ENCODE measurements around the gene PRSS8.
"Not testable (repeated sequence)": the region's sequence is repeated elsewhere in the genome, so short reads cannot be mapped to it uniquely, and the experiment has no call there.

Gene PRSS8

GRCh38 chr16:31167315-31167714 is 31.8 kb upstream of the PRSS8 start:
- no peak for FAIRE-seq
- TF ChIP-seq POLR2AphosphoS5 (IDR thresholded peaks at IDR 0.05; ENCODE audit: low read depth, low read length) (no peak), TAF1 (IDR thresholded peaks at IDR 0.05; ENCODE audit: borderline replicate concordance, low read depth, low read length) (no peak), POLR2A (IDR thresholded peaks at IDR 0.05; ENCODE audit: low read depth, low read length) (no peak)
- no peak for DNase-seq (ENCODE audit: insufficient read length)

DNA sequence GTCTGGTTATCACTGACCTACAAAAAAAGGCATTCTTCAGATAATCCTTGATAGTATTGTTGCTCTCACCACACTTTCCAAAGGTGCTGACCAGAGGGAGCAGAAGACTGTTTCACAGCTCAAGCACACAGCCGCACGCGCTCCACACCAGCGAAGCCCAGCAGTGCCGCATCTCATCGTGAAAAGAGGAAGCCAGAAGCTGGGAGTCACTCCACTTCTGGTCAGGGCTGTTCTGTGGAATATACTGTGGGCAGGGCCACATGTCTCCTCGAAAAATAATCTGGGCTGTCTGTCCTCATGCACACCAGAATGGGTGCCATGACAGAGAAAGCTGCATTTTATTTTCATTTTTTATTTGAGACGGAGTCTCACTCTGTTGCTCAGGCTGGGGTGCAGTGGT is 21.6 kb upstream of the PRSS8 start:
- FAIRE-seq (no peak), DNase-seq (ENCODE audit: insufficient read length) (no peak)
- TF ChIP-seq POLR2A (IDR thresholded peaks at IDR 0.05; ENCODE audit: low read depth, low read length) (no peak), TAF1 (IDR thresholded peaks at IDR 0.05; ENCODE audit: borderline replicate concordance, low read depth, low read length) (no peak), POLR2AphosphoS5 (IDR thresholded peaks at IDR 0.05; ENCODE audit: low read depth, low read length) (no peak)

- FAIRE-seq; DNase-seq (ENCODE audit: insufficient read length): not testable (repeated sequence)
Observed at GRCh38 chr16:31150976-31151375, 15.4 kb upstream of the PRSS8 start.

DNA sequence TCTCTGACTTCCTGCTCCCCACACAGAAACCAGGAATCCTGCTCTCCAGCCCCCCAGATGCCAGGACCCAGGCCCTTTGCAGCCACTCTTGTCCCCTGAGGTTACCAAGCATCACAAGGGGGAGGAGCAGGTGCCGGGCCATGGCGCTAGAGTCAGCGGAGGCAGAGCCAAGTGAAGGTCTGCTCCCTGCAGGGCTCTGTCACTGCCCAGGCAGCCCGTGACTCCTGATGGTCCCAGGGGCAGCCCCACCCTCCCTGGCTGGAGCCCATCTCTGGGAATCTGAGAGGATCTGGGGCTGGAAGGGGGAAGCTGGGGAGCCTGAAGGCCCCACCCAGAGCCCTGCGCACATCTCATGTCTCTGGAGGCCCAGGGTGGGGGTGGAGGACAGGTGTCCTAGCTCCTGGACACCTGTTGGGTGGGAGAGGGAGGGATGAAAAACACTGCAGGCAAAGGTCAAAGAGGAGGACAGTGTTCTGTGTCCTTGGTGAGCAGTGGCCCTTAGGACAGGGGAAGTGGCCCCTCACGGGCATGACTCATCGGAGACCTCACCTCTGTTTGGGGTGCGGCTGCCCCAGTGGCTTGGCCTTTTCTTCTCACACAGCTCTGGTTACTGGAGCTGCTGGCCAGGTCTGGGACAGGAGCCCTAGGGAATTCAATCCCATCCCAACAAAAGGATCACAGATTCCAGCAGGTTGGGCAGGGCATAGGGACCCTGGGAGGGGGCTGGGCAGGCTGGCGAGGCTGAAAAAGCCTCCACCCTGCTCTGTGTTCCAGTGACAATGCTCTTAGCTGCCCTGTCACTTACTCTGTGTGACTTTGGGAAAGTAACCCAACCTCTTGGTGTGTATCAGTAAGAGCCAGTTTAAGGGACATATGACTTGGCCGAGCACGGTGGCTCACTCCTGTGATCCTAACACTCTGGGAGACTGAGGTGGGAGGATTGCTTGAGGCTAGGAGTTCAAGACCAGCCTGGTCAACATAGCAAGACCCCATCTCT is 14.7 kb upstream of the PRSS8 start, which contains the start of gene PRSS36:
PRSS36 (minus strand) TSS at position 173 of the 997 bp plus-strand sequence; CDS start at position 142, 31 bp downstream.
- no peak for DNase-seq (ENCODE audit: insufficient read length)
- FAIRE-seq, result no peak
- TF ChIP-seq POLR2AphosphoS5 (IDR thresholded peaks at IDR 0.05; ENCODE audit: low read depth, low read length) (no peak), TAF1 (IDR thresholded peaks at IDR 0.05; ENCODE audit: borderline replicate concordance, low read depth, low read length) (no peak), POLR2A (IDR thresholded peaks at IDR 0.05; ENCODE audit: low read depth, low read length) (no peak)

DNA sequence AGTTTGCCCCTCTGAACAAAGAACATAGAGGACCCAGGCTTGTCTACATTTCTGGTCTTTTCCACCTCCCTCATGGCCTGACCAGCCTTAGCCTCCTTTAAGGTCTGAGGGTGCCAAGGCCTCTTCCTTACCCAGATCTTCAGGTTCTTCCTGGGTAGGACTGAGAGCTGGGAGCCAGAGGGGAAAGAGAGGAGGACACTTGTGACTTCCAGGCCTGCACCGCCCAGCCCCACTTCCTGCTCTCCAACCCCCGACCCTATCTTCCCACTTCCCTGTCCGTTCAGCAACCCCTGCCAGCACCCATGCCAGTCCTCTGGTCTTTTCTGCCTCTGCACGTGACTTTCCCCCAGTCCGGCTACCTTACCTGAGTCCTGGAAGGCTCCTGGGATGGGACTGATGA is 13.8 kb upstream of the PRSS8 start:
- FAIRE-seq, result no peak

DNA sequence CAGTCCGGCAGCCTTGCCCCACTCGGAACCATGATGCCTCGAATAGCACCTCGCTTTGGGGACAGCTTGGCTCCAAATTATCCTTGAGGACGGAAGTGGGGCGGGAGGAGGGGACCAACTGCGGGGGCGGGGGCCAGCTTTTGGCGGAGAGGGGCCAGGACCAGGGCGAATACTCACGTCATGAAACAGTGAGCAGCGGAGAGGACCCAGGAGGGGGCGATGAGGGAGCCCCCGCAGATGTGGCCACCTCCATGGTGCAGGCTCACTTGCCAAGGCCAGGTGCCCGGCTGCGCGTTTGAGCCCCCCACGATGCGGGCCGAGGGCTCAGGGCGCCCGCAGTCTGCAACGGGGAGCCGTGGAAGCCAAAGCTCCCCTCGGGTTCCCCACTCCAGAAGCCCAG is 13.4 kb upstream of the PRSS8 start:
- FAIRE-seq (no peak), DNase-seq (ENCODE audit: insufficient read length) (no peak)

More for the DNA sequence above, 13.8 kb upstream of the PRSS8 start:
- DNase-seq (ENCODE audit: insufficient read length), result no peak
- TF ChIP-seq TAF1 (IDR thresholded peaks at IDR 0.05; ENCODE audit: borderline replicate concordance, low read depth, low read length), result no peak
- TF ChIP-seq POLR2AphosphoS5 (IDR thresholded peaks at IDR 0.05; ENCODE audit: low read depth, low read length), result no peak
- no peak for TF ChIP-seq POLR2A (IDR thresholded peaks at IDR 0.05; ENCODE audit: low read depth, low read length)

DNA sequence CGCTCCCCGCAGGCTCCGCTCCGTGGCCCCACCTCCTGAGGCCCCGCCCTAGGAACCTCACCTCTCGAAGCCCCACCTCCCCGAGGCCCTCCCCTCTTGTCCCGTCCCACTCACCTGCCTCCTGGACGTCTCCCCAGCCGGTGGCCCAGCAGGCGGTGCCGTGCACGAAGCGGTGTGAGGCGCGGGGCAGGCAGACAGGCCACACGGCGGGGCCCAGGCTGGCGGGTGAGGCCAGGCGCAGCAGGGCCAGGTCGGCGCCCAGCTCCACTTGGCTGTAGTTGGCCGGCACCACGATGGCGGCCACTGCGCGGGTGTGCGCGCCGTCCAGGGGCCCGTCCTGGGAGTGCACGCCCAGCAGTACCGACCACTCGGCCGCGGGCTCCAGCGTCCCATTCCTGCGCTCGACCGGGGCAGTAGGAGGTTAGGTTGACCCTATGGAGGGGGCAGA is 12.8 kb upstream of the PRSS8 start:
- DNase-seq (ENCODE audit: insufficient read length), result no peak
- TF ChIP-seq POLR2AphosphoS5 (IDR thresholded peaks at IDR 0.05; ENCODE audit: low read depth, low read length) (no peak), POLR2A (IDR thresholded peaks at IDR 0.05; ENCODE audit: low read depth, low read length) (no peak), TAF1 (IDR thresholded peaks at IDR 0.05; ENCODE audit: borderline replicate concordance, low read depth, low read length) (no peak)
- FAIRE-seq, result no peak

More for the DNA sequence above, 13.4 kb upstream of the PRSS8 start:
- TF ChIP-seq POLR2AphosphoS5 (IDR thresholded peaks at IDR 0.05; ENCODE audit: low read depth, low read length), result no peak
- TF ChIP-seq POLR2A (IDR thresholded peaks at IDR 0.05; ENCODE audit: low read depth, low read length), result no peak
- TF ChIP-seq TAF1 (IDR thresholded peaks at IDR 0.05; ENCODE audit: borderline replicate concordance, low read depth, low read length), result no peak

GRCh38 chr16:31147574-31147973 is 12.0 kb upstream of the PRSS8 start:
- FAIRE-seq (no peak), DNase-seq (ENCODE audit: insufficient read length) (no peak)
- no peak for TF ChIP-seq TAF1 (IDR thresholded peaks at IDR 0.05; ENCODE audit: borderline replicate concordance, low read depth, low read length)

GRCh38 chr16:31145398-31145990 is 10.0 kb upstream of the PRSS8 start:
- TF ChIP-seq POLR2AphosphoS5 (IDR thresholded peaks at IDR 0.05; ENCODE audit: low read depth, low read length), result no peak
- TF ChIP-seq TAF1 (IDR thresholded peaks at IDR 0.05; ENCODE audit: borderline replicate concordance, low read depth, low read length), result no peak
- TF ChIP-seq POLR2A (IDR thresholded peaks at IDR 0.05; ENCODE audit: low read depth, low read length), result no peak
- no peak for FAIRE-seq
- DNase-seq (ENCODE audit: insufficient read length), result no peak

- DNase-seq (ENCODE audit: insufficient read length); FAIRE-seq: not testable (repeated sequence)
Observed at GRCh38 chr16:31144418-31144817, 8.9 kb upstream of the PRSS8 start.

GRCh38 chr16:31143694-31144148 is 8.2 kb upstream of the PRSS8 start:
- TF ChIP-seq POLR2AphosphoS5 (IDR thresholded peaks at IDR 0.05; ENCODE audit: low read depth, low read length) (no peak), TAF1 (IDR thresholded peaks at IDR 0.05; ENCODE audit: borderline replicate concordance, low read depth, low read length) (no peak), POLR2A (IDR thresholded peaks at IDR 0.05; ENCODE audit: low read depth, low read length) (no peak)
- FAIRE-seq (no peak), DNase-seq (ENCODE audit: insufficient read length) (no peak)
